HepG2 (cell line): ENCODE data around the gene SLC22A14. TPM values are rescaled to one million over a fixed set of nuclear protein-coding genes. Genes with fewer than 3 reads are reported as not detected.

Source experiments
- ATAC-seq: fragments of 200-7000 bp; cut with Tn5 transposase; 3 replicates; pipeline ENCODE4 v1.9.1; 2020; ENCODE audit warnings: mild to moderate bottlenecking, moderate library complexity
- BruUV-seq: library from RNA; stranded (reverse); fragments of 400-500 nt; replicated peaks from 2 replicates; lab custom pipeline; 2021; lab: Mats Ljungman, UMichigan
- CTCF ChIA-PET: fragments of 300-600 bp; formaldehyde crosslinking; extraction: SDS; loops from one replicate; lab custom pipeline; 2021; ENCODE audit warnings: low total read pairs, inconsistent platforms, low intra/inter-chr PET ratio; lab: Yijun Ruan, JAX
- POLR2A ChIA-PET: fragments of 350-600 bp; sonication (Branson Sonifier 250); formaldehyde crosslinking; loops from one replicate; lab custom pipeline; 2020; ENCODE audit warnings: antibody characterized with exemption, inconsistent platforms; lab: Yijun Ruan, JAX
- DNase-seq: peaks from one replicate; pipeline ENCODE4 v3.0.0-alpha.2; 2015; ENCODE audit warnings: low spot score
- FAIRE-seq: peaks from 3 replicates; lab custom pipeline; 2011; peaks lifted over from hg19 to GRCh38; lab: Jason Lieb, UNC
- H2AFZ ChIP-seq: one replicate; pipeline ENCODE4 v1.6.1; 2011; ENCODE audit warnings: low read length, inconsistent platforms
- H3K27ac ChIP-seq: fragments of 300-600 bp; 3 replicates; pipeline ENCODE4 v1.8.0; 2011; ENCODE audit warnings: mixed run types, mild to moderate bottlenecking, mixed read lengths, low read length, inconsistent platforms; ENCODE audit not compliant: insufficient read depth; ENCODE audit errors: extremely low read length
- H3K27me3 ChIP-seq, 2 experiments: fragments of 200-600 bp in 1 of 2; 2 replicates in 1 of 2; 3 replicates in 1 of 2; pipeline versions ENCODE4 v1.6.0 to v1.8.0; 2011; ENCODE audit warnings: low read length in 2 of 2, mild to moderate bottlenecking in 2 of 2, moderate library complexity in 2 of 2, inconsistent platforms in 1 of 2; ENCODE audit not compliant: insufficient read depth in 2 of 2, control insufficient read depth in 1 of 2
- H3K36me3 ChIP-seq, 2 experiments: fragments of 200-600 bp in 1 of 2; replicated peaks in 1 of 2; 2 replicates in 1 of 2; 3 replicates in 1 of 2; pipeline versions ENCODE4 v1.5.1 to v1.8.0; 2011; ENCODE audit warnings: low read length in 2 of 2, inconsistent platforms in 1 of 2; ENCODE audit not compliant: insufficient read depth in 2 of 2, control insufficient read depth in 1 of 2
- H3K4me1 ChIP-seq: 2 replicates; pipeline ENCODE4 v1.5.1; 2012; ENCODE audit warnings: low read length, inconsistent platforms; ENCODE audit not compliant: insufficient read depth
- H3K4me2 ChIP-seq: 2 replicates; pipeline ENCODE4 v1.6.0; 2011; ENCODE audit warnings: low read depth, low read length, inconsistent platforms
- H3K4me3 ChIP-seq, 3 experiments: fragments of 200-600 bp in 1 of 3; sonication (generic), shearing (Covaris generic) in 1 of 3; replicated peaks in 1 of 3; 2 replicates each; pipeline ENCODE4 v1.5.1; 2011 to 2016; ENCODE audit warnings: low read length in 3 of 3, inconsistent platforms in 2 of 3, low read depth in 2 of 3, mild to moderate bottlenecking in 2 of 3, control low read depth in 1 of 3, mixed read lengths in 1 of 3; ENCODE audit not compliant: insufficient read depth in 1 of 3
- H3K79me2 ChIP-seq: one replicate; pipeline ENCODE4 v1.6.1; 2011; ENCODE audit warnings: low read length, inconsistent platforms; ENCODE audit not compliant: insufficient read depth
- H3K9ac ChIP-seq: 2 replicates; pipeline ENCODE4 v1.6.0; 2011; ENCODE audit warnings: mild to moderate bottlenecking, low read depth, low read length, inconsistent platforms; ENCODE audit not compliant: insufficient read depth
- H3K9me3 ChIP-seq: 2 replicates; pipeline ENCODE4 v1.5.1; 2012; ENCODE audit warnings: mild to moderate bottlenecking, low read length
- H4K20me1 ChIP-seq: 2 replicates; pipeline ENCODE4 v1.6.0; 2011; ENCODE audit warnings: inconsistent platforms, mild to moderate bottlenecking, low read length, moderate library complexity; ENCODE audit not compliant: insufficient read depth
- AHR ChIP-seq: IDR thresholded peaks from 2 replicates; pipeline ENCODE4 v1.6.1; 2018; ENCODE audit warnings: missing genetic modification reagents, missing compliant biosample characterization
- BCLAF1 ChIP-seq: fragments of 450-650 bp; IDR thresholded peaks from 2 replicates; pipeline ENCODE4 v1.6.1; 2017; ENCODE audit warnings: mild to moderate bottlenecking
- HIC2 ChIP-seq: sonication (generic); formaldehyde crosslinking; IDR thresholded peaks from 2 replicates; pipeline ENCODE4 v1.9.0; 2022; ENCODE audit warnings: low read depth, missing genetic modification reagents
- KDM5A ChIP-seq: fragments of 200-600 bp; sonication (generic); IDR thresholded peaks from 2 replicates; pipeline ENCODE4 v1.7.0; 2018; ENCODE audit warnings: antibody characterized with exemption, mild to moderate bottlenecking, low read length, borderline replicate concordance
- MLX ChIP-seq: IDR thresholded peaks from 2 replicates; pipeline ENCODE4 v1.6.1; 2016
- POGZ ChIP-seq: sonication (generic); formaldehyde crosslinking; IDR thresholded peaks from 2 replicates; pipeline ENCODE4 v1.4.0; 2020; ENCODE audit warnings: mild to moderate bottlenecking, missing genetic modification reagents
- REST ChIP-seq, 2 experiments: IDR thresholded peaks; 2 replicates each; pipeline ENCODE4 v1.6.1; 2011 to 2012; ENCODE audit warnings: low read length in 2 of 2, borderline replicate concordance in 1 of 2, low read depth in 1 of 2, mild to moderate bottlenecking in 1 of 2, moderate library complexity in 1 of 2
- ZEB1 ChIP-seq: IDR thresholded peaks from 2 replicates; pipeline ENCODE4 v1.6.1; 2012; ENCODE audit warnings: mild to moderate bottlenecking, low read depth, inconsistent platforms; ENCODE audit not compliant: insufficient replicate concordance
- ZFP91 ChIP-seq: sonication (generic); formaldehyde crosslinking; IDR thresholded peaks from 2 replicates; pipeline ENCODE4 v1.9.0; 2022; ENCODE audit warnings: missing genetic modification reagents, mild to moderate bottlenecking, borderline replicate concordance
- ZKSCAN1 ChIP-seq: fragments of 150-350 bp; IDR thresholded peaks from 2 replicates; pipeline ENCODE4 v1.6.1; 2014; ENCODE audit warnings: low read length
- ZNF143 ChIP-seq: sonication (generic); formaldehyde crosslinking; IDR thresholded peaks from 2 replicates; pipeline ENCODE4 v1.4.0; 2020; ENCODE audit warnings: missing genetic modification reagents
- ZNF326 ChIP-seq: sonication (generic); formaldehyde crosslinking; IDR thresholded peaks from 2 replicates; pipeline ENCODE4 v1.4.0; 2020; ENCODE audit warnings: missing genetic modification reagents, borderline replicate concordance
- ZNF605 ChIP-seq: sonication (generic); formaldehyde crosslinking; IDR thresholded peaks from 2 replicates; pipeline ENCODE4 v1.8.0; 2022; ENCODE audit warnings: mild to moderate bottlenecking, missing genetic modification reagents
- WGBS: methylation state at CpG from one replicate; pipeline ENCODE4 v1.1.6; 2017; ENCODE audit warnings: low lambda C conversion rate; 5-methylcytosine and 5-hydroxymethylcytosine counted together
- in situ Hi-C: cut with HindIII; loops from 2 replicates; pipeline ENCODE4 v1.10.0; 2017; ENCODE audit warnings: low pct_unique_long_range_greater_than_20kb; ENCODE audit not compliant: extremely low pct_ligation_motif_present
- intact Hi-C: fragments of 100-400 bp; cut with micrococcal nuclease; formaldehyde crosslinking; loops from one replicate; pipeline ENCODE4 v1.10.0; 2022; ENCODE audit not compliant: unreplicated experiment
- polyA plus RNA-seq, 8 experiments: library from polyadenylated mRNA; depleted of rRNA in 3 of 8; stranded (reverse) in 7 of 8; unstranded in 1 of 8; fragments of >200 nt; fragmentation: Illumina TruSeq in 4 of 8; extraction: Trizol in 4 of 8; gene quantifications; 2 replicates each; pipeline versions ENCODE4 v1.2.1 to v1.2.3, GENCODE V29; 2011 to 2016; ENCODE audit warnings: low read depth in 4 of 8, missing spikeins in 1 of 8, mixed read lengths in 1 of 8; ENCODE audit not compliant: insufficient read depth in 1 of 8
- total RNA-seq, 5 experiments: library from RNA; depleted of rRNA; stranded (reverse); fragments of >200 nt; fragmentation: Illumina TruSeq; extraction: Trizol; gene quantifications; 2 replicates each; pipeline ENCODE4 v1.2.3, GENCODE V29; 2016; ENCODE audit warnings: low read depth in 1 of 5

Gene SLC22A14
- total and polyA plus RNA-seq, 2 of the 13 experiments (the other 11 are each of a cell fraction or from before 2014, with no cell fraction given) = 0.03 TPM; not detected in 1

GRCh38 chr3:38276917-38277630 is 5.0 kb upstream of the SLC22A14 start:
- CTCF ChIA-PET = no interaction called here
- intact Hi-C loops (no loop called here), in situ Hi-C loops (loop anchor here (10.0 kb wide), 1 partner anchor 162 kb away; no protein-coding TSS in a partner anchor)
- Histone ChIP-seq H3K4me3 (no peak overlapping the region), H3K27ac (no peak overlapping the region), H3K4me2 (no peak overlapping the region), H3K27me3 (peaks cover 1 to 13% of the 10 kb centered on the region in 2 experiments; a peak in 2 of 5 replicates), H2AFZ (no peak overlapping the region), H3K79me2 (no peaks in the 10 kb centered on the region), H3K9ac (no peak overlapping the region), H3K9me3 (no peaks in the 10 kb centered on the region), H4K20me1 (no peaks in the 10 kb centered on the region), H3K36me3 (no peaks in the 10 kb centered on the region), H3K4me1 (no peaks in the 10 kb centered on the region)
- FAIRE-seq = no peak
- no peak; the same call in 2 of the 3 replicates for ATAC-seq
- DNase-seq = no peak
- POLR2A ChIA-PET = no interaction called here
- BruUV-seq = no TSS peak
- WGBS = 47% methylated on average over 7 of the region's 13 CpGs
- TF ChIP-seq KDM5A = no peak
- no peak for TF ChIP-seq POGZ (CRISPR knock-in tag)
- TF ChIP-seq MLX (CRISPR knock-in tag) = no peak
- no peak for TF ChIP-seq REST (IDR thresholded peaks at IDR 0.05; ENCODE audit: borderline replicate concordance in 1 of 2, low read depth in 1 of 2, low read length in 2 of 2)
- TF ChIP-seq AHR (CRISPR knock-in tag) = no peak
- no peak for TF ChIP-seq ZNF605 (CRISPR knock-in tag)
- TF ChIP-seq ZNF326 = no peak
- no peak for TF ChIP-seq ZEB1
- TF ChIP-seq HIC2 (CRISPR knock-in tag) = no peak
- no peak for TF ChIP-seq ZNF143 (CRISPR knock-in tag)
- no peak for TF ChIP-seq BCLAF1
- TF ChIP-seq ZKSCAN1 = no peak
- no peak for TF ChIP-seq ZFP91 (CRISPR knock-in tag)
